H9 (cell line): Measurements from ENCODE around the gene SHISA4. TPM values are rescaled to one million over a fixed set of nuclear protein-coding genes. Genes with fewer than 3 reads are reported as not detected.

ENCODE experiments used
- DNase-seq: peaks from one replicate; pipeline ENCODE4 v3.0.0-alpha.2; 2017
- H2AFZ ChIP-seq: one replicate; pipeline ENCODE4 v1.6.1; 2013; ENCODE audit warnings: mild to moderate bottlenecking, low read length, control low read depth, moderate library complexity
- H2AK5ac ChIP-seq: 2 replicates; pipeline ENCODE4 v1.6.1; 2013; ENCODE audit warnings: low read length, control low read depth, mixed read lengths; ENCODE audit not compliant: insufficient read length
- H2BK120ac ChIP-seq: one replicate; pipeline ENCODE4 v1.6.1; 2013; ENCODE audit warnings: low read depth, mild to moderate bottlenecking, low read length, control low read depth, inconsistent platforms; ENCODE audit not compliant: poor library complexity, severe bottlenecking
- H2BK12ac ChIP-seq: 2 replicates; pipeline ENCODE4 v1.6.1; 2013; ENCODE audit warnings: low read length, control low read depth, mixed read lengths, low read depth; ENCODE audit not compliant: insufficient read length
- H2BK15ac ChIP-seq: 2 replicates; pipeline ENCODE4 v1.6.1; 2013; ENCODE audit warnings: low read depth, low read length, control low read depth
- H2BK20ac ChIP-seq: one replicate; pipeline ENCODE4 v1.6.1; 2013; ENCODE audit warnings: low read depth, mild to moderate bottlenecking, low read length, control low read depth, inconsistent platforms; ENCODE audit not compliant: poor library complexity, severe bottlenecking
- H2BK5ac ChIP-seq: 2 replicates; pipeline ENCODE4 v1.6.1; 2013; ENCODE audit warnings: low read length, control low read depth, mixed read lengths; ENCODE audit not compliant: insufficient read length
- H3K14ac ChIP-seq: 2 replicates; pipeline ENCODE4 v1.6.1; 2013; ENCODE audit warnings: low read length, control low read depth; ENCODE audit not compliant: insufficient read depth
- H3K18ac ChIP-seq: 2 replicates; pipeline ENCODE4 v1.6.1; 2013; ENCODE audit warnings: low read depth, mild to moderate bottlenecking, mixed read lengths, low read length, control low read depth; ENCODE audit not compliant: insufficient read length
- H3K23ac ChIP-seq: 2 replicates; pipeline ENCODE4 v1.6.1; 2013; ENCODE audit warnings: low read length, control low read depth, mixed read lengths, low read depth; ENCODE audit not compliant: insufficient read length
- H3K23me2 ChIP-seq: 2 replicates; pipeline ENCODE4 v1.6.1; 2013; ENCODE audit warnings: low read depth, mild to moderate bottlenecking, mixed read lengths, low read length, control low read depth; ENCODE audit not compliant: insufficient read length, poor library complexity, severe bottlenecking
- H3K27ac ChIP-seq: 2 replicates; pipeline ENCODE4 v1.5.1; 2013; ENCODE audit warnings: low read length, control low read depth, mixed read lengths, low read depth; ENCODE audit not compliant: insufficient read length
- H3K27me3 ChIP-seq: 2 replicates; pipeline ENCODE4 v1.6.1; 2013; ENCODE audit warnings: low read length, control low read depth, inconsistent platforms; ENCODE audit not compliant: insufficient read depth
- H3K4ac ChIP-seq: 2 replicates; pipeline ENCODE4 v1.6.1; 2013; ENCODE audit warnings: low read depth, mild to moderate bottlenecking, control low read depth, inconsistent platforms, low read length, moderate library complexity
- H3K4me1 ChIP-seq: 2 replicates; pipeline ENCODE4 v1.6.1; 2013; ENCODE audit warnings: low read length, control low read depth, inconsistent platforms; ENCODE audit not compliant: insufficient read depth
- H3K4me2 ChIP-seq: 2 replicates; pipeline ENCODE4 v1.6.1; 2013; ENCODE audit warnings: low read length, control low read depth, mixed read lengths; ENCODE audit not compliant: insufficient read length, insufficient read depth
- H3K56ac ChIP-seq: 2 replicates; pipeline ENCODE4 v1.6.1; 2013; ENCODE audit warnings: low read depth, mild to moderate bottlenecking, mixed read lengths, low read length, control low read depth; ENCODE audit not compliant: insufficient read length
- H3K79me1 ChIP-seq: 2 replicates; pipeline ENCODE4 v1.6.1; 2013; ENCODE audit warnings: low read depth, mild to moderate bottlenecking, moderate library complexity, low read length, control low read depth, inconsistent platforms; ENCODE audit not compliant: insufficient read depth, poor library complexity, severe bottlenecking
- H3K79me2 ChIP-seq: 2 replicates; pipeline ENCODE4 v1.6.1; 2013; ENCODE audit warnings: low read length, control low read depth, inconsistent platforms; ENCODE audit not compliant: insufficient read depth
- H3K9ac ChIP-seq: 2 replicates; pipeline ENCODE4 v1.6.1; 2013; ENCODE audit warnings: low read length, control low read depth, mixed read lengths; ENCODE audit not compliant: insufficient read length; ENCODE audit errors: extremely low read depth
- H3K9me3 ChIP-seq: one replicate; pipeline ENCODE4 v1.6.1; 2013; ENCODE audit warnings: low read depth, low read length, inconsistent platforms; ENCODE audit not compliant: control insufficient read depth
- H3T11ph ChIP-seq: one replicate; pipeline ENCODE4 v1.6.1; 2013; ENCODE audit warnings: mild to moderate bottlenecking, low read length, control low read depth, inconsistent platforms
- H4K20me1 ChIP-seq: one replicate; pipeline ENCODE4 v1.6.1; 2013; ENCODE audit not compliant: control insufficient read depth, insufficient read length, insufficient read depth
- H4K5ac ChIP-seq: 2 replicates; pipeline ENCODE4 v1.6.1; 2013; ENCODE audit warnings: low read depth, mild to moderate bottlenecking, mixed read lengths, low read length, control low read depth; ENCODE audit not compliant: insufficient read length
- H4K8ac ChIP-seq: replicated peaks from 2 replicates; pipeline ENCODE4 v1.6.1; 2013; ENCODE audit warnings: low read length, control low read depth, mixed read lengths, low read depth; ENCODE audit not compliant: insufficient read length
- H4K91ac ChIP-seq: 2 replicates; pipeline ENCODE4 v1.6.1; 2013; ENCODE audit warnings: low read depth, mild to moderate bottlenecking, moderate library complexity, mixed read lengths, low read length, control low read depth; ENCODE audit not compliant: insufficient read length
- H3K27ac Mint-ChIP-seq, 3 experiments: 2 replicates in 2 of 3; 3 replicates in 1 of 3; pipeline ENCODE4 v1.8.0; 2020 to 2021; ENCODE audit warnings: mixed read lengths in 3 of 3, mild to moderate bottlenecking in 1 of 3, moderate library complexity in 1 of 3
- H3K27me3 Mint-ChIP-seq: 2 replicates; pipeline ENCODE4 v1.8.0; 2021; ENCODE audit warnings: low read depth, mild to moderate bottlenecking, moderate library complexity, mixed read lengths
- H3K36me3 Mint-ChIP-seq, 3 experiments: 2 replicates in 2 of 3; 3 replicates in 1 of 3; pipeline ENCODE4 v1.8.0; 2020 to 2021; ENCODE audit warnings: low read depth in 3 of 3, mixed read lengths in 3 of 3; ENCODE audit not compliant: insufficient read depth in 1 of 3
- H3K4me1 Mint-ChIP-seq, 2 experiments: 2 replicates each; pipeline ENCODE4 v1.8.0; 2020; ENCODE audit warnings: mixed read lengths in 2 of 2
- H3K4me3 Mint-ChIP-seq, 2 experiments: 2 replicates in 1 of 2; 3 replicates in 1 of 2; pipeline ENCODE4 v1.8.0; 2020 to 2021; ENCODE audit warnings: mild to moderate bottlenecking in 2 of 2, mixed read lengths in 2 of 2, moderate library complexity in 1 of 2
- H3K9me3 Mint-ChIP-seq, 2 experiments: 2 replicates in 1 of 2; 3 replicates in 1 of 2; pipeline ENCODE4 v1.8.0; 2020; ENCODE audit warnings: mild to moderate bottlenecking in 2 of 2, mixed read lengths in 2 of 2, moderate library complexity in 1 of 2
- CTCF ChIP-seq: fragments of 200-600 bp; sonication (generic); conservative IDR thresholded peaks from 3 replicates; pipeline ENCODE4 v1.8.0; 2021; ENCODE audit warnings: antibody characterized with exemption, mild to moderate bottlenecking
- WGBS: extraction: QIAGEN DNeasy Blood & Tissue Kit; methylation state at CpG from one replicate; pipeline ENCODE4 v1.1.7; 2013; ENCODE audit warnings: missing lambda C conversion rate, low lambda C conversion rate, mixed read lengths; ENCODE audit not compliant: insufficient read length; ENCODE audit errors: extremely low coverage; 5-methylcytosine and 5-hydroxymethylcytosine counted together
- total RNA-seq: library from RNA; stranded (reverse); gene quantifications from 2 replicates; pipeline ENCODE4 v1.2.1, GENCODE V29; 2021

Gene SHISA4
- total RNA-seq, 1 experiment from 2014 or later: 6.3 TPM

DNA sequence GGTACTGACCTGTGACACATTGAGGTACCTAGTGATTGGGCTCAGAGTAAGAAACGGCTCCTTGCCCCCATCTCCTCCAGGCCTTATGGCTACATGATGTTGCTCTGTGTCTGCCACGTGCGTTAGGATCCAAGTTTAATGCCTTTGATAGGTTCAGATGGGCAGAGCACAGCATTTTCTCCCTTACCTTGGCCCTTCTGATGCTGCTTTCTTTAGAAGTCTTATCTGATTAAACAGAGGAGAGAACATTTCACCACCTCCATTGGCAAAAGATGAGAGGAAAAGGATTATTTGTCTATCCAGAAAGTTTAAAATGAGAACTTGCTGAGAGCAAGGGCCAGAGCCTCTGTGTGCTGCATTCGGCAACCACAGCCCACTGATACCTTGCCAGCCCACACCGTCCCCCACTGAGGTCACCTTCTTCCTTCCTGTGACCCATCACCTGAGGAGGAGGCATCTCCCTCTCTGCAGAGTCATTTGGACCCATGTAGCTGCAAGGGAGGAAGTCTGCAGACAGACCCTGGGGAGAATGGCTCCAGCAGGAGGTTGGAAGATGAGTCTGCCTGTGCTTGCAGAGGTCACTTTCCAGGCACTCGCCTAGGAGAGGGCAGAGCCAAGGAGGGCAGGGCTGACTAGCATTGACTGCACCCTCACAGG, 16.7 kb downstream of the SHISA4 start:
- H2AK5ac ChIP-seq: no peak overlapping the region
- no peak overlapping the region for H3T11ph ChIP-seq
- H3K23me2 ChIP-seq: no peaks in the 10 kb centered on the region
- H3K4me1 ChIP-seq: no peaks in the 10 kb centered on the region
- H3K56ac ChIP-seq: no peak overlapping the region
- no peak for TF ChIP-seq CTCF
- H2BK12ac ChIP-seq: no peak overlapping the region
- no peak overlapping the region for H2BK20ac ChIP-seq
- H4K91ac ChIP-seq: peak overlapping the region; percentile 18
- no peak overlapping the region for H3K9ac ChIP-seq
- no peak overlapping the region for H4K8ac ChIP-seq
- H3K18ac ChIP-seq: no peak overlapping the region
- H4K20me1 ChIP-seq: no peaks in the 10 kb centered on the region
- H2AFZ ChIP-seq: no peak overlapping the region
- H2BK15ac ChIP-seq: no peak overlapping the region
- Mint-ChIP-seq H3K4me3 (no peak overlapping the region), H3K4me1 (peaks cover 0 to 8% of the 10 kb centered on the region in 2 experiments; a peak in 3 of 4 replicates), H3K9me3 (no peaks in the 10 kb centered on the region), H3K27me3 (0 out of 2 replicates have a peak, but pooled peaks cover 1% of the 10 kb centered on the region), H3K27ac (no peak overlapping the region), H3K36me3 (no peaks in the 10 kb centered on the region; a peak in 1 of 7 replicates)
- H2BK120ac ChIP-seq: no peak overlapping the region
- no peak for DNase-seq
- H3K23ac ChIP-seq: no peak overlapping the region
- no peak overlapping the region for H3K27ac ChIP-seq
- no peaks in the 10 kb centered on the region for H3K9me3 ChIP-seq
- no peaks in the 10 kb centered on the region for H3K79me2 ChIP-seq
- no peak overlapping the region for H2BK5ac ChIP-seq
- H3K27me3 ChIP-seq: no peaks in the 10 kb centered on the region
- H3K4ac ChIP-seq: no peak overlapping the region; the same call in 1 of the 2 replicates
- no CpG with 5 or more reads among the region's 6 CpGs for WGBS
- peak overlapping the region; percentile 65; the same call in 1 of the 2 replicates for H3K14ac ChIP-seq
- no peak overlapping the region for H4K5ac ChIP-seq
- no peak overlapping the region for H3K4me2 ChIP-seq
- H3K79me1 ChIP-seq: no peaks in the 10 kb centered on the region
